ENCODE data around the gene OTULIN. TPM values are rescaled to one million over a fixed set of nuclear protein-coding genes. Genes with fewer than 3 reads are reported as not detected.

OTULIN gene
- total and polyA plus RNA-seq, 2 of the 13 experiments (the other 11 are each of a cell fraction or from before 2014, with no cell fraction given), result 7.0 to 34.8 TPM

DNA sequence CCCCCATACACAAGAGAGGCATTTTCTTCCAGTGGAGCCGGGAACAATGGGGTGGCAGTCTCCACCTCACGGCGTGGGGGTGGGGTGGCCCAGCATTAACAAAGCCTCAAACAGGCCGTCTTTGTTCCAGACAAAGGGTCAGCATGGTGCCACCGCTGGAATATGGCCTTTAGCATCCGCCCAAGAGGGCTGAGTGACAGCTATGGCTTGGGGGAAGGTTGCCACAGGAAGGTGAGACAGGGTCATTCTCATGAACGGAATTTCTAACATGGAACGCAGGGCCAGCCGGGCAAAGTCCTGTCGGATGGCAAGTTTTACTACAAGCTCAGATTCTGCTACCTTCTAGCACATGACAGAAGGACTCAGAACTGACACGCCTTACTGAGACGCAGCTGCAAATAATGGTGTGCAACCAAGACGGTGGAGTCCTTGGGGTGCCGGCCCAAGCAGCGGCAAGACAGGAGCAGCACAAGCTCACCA, 64.0 kb downstream of the OTULIN start (continued):
- TF ChIP-seq, protein P1, sequence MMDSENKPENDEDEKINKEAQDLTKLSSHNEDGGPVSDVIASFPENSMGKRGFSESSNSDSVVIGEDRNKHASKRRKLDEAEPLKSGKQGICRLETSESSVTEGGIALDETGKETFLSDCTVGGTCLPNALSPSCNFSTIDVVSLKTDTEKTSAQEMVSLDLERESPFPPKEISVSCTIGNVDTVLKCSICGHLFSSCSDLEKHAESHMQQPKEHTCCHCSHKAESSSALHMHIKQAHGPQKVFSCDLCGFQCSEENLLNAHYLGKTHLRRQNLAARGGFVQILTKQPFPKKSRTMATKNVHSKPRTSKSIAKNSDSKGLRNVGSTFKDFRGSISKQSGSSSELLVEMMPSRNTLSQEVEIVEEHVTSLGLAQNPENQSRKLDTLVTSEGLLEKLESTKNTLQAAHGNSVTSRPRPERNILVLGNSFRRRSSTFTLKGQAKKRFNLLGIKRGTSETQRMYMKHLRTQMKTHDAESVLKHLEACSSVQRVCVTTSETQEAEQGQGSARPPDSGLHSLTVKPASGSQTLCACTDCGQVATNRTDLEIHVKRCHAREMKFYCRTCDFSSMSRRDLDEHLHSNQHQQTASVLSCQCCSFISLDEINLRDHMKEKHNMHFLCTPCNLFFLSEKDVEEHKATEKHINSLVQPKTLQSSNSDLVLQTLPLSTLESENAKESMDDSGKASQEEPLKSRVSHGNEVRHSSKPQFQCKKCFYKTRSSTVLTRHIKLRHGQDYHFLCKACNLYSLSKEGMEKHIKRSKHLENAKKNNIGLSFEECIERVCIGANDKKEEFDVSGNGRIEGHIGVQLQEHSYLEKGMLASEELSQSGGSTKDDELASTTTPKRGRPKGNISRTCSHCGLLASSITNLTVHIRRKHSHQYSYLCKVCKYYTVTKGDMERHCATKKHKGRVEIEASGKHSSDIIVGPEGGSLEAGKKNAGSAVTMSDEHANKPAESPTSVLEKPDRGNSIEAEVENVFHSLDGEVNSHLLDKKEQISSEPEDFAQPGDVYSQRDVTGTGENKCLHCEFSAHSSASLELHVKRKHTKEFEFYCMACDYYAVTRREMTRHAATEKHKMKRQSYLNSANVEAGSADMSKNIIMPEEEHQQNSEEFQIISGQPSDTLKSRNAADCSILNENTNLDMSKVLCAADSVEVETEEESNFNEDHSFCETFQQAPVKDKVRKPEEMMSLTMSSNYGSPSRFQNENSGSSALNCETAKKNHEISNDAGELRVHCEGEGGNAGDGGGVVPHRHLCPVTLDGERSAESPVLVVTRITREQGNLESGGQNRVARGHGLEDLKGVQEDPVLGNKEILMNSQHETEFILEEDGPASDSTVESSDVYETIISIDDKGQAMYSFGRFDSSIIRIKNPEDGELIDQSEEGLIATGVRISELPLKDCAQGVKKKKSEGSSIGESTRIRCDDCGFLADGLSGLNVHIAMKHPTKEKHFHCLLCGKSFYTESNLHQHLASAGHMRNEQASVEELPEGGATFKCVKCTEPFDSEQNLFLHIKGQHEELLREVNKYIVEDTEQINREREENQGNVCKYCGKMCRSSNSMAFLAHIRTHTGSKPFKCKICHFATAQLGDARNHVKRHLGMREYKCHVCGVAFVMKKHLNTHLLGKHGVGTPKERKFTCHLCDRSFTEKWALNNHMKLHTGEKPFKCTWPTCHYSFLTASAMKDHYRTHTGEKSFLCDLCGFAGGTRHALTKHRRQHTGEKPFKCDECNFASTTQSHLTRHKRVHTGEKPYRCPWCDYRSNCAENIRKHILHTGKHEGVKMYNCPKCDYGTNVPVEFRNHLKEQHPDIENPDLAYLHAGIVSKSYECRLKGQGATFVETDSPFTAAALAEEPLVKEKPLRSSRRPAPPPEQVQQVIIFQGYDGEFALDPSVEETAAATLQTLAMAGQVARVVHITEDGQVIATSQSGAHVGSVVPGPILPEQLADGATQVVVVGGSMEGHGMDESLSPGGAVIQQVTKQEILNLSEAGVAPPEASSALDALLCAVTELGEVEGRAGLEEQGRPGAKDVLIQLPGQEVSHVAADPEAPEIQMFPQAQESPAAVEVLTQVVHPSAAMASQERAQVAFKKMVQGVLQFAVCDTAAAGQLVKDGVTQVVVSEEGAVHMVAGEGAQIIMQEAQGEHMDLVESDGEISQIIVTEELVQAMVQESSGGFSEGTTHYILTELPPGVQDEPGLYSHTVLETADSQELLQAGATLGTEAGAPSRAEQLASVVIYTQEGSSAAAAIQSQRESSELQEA (CRISPR knock-in tag; IDR thresholded peaks at IDR 0.05; ENCODE audit: not compliant biosample characterization), result no peak
- no peak for TF ChIP-seq NFIB (CRISPR knock-in tag; IDR thresholded peaks at IDR 0.05; ENCODE audit: borderline replicate concordance)
- TF ChIP-seq, protein P2, sequence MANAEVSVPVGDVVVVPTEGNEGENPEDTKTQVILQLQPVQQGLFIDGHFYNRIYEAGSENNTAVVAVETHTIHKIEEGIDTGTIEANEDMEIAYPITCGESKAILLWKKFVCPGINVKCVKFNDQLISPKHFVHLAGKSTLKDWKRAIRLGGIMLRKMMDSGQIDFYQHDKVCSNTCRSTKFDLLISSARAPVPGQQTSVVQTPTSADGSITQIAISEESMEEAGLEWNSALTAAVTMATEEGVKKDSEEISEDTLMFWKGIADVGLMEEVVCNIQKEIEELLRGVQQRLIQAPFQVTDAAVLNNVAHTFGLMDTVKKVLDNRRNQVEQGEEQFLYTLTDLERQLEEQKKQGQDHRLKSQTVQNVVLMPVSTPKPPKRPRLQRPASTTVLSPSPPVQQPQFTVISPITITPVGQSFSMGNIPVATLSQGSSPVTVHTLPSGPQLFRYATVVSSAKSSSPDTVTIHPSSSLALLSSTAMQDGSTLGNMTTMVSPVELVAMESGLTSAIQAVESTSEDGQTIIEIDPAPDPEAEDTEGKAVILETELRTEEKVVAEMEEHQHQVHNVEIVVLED (CRISPR knock-in tag; IDR thresholded peaks at IDR 0.05; ENCODE audit: borderline replicate concordance), result no peak
- TF ChIP-seq, protein P3, sequence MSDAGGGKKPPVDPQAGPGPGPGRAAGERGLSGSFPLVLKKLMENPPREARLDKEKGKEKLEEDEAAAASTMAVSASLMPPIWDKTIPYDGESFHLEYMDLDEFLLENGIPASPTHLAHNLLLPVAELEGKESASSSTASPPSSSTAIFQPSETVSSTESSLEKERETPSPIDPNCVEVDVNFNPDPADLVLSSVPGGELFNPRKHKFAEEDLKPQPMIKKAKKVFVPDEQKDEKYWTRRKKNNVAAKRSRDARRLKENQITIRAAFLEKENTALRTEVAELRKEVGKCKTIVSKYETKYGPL (CRISPR knock-in tag; IDR thresholded peaks at IDR 0.05), result no peak
- TF ChIP-seq TAF15 (IDR thresholded peaks at IDR 0.05; ENCODE audit: low read depth, low read length, poor library complexity, severe bottlenecking), result no peak
- TF ChIP-seq, protein P4, sequence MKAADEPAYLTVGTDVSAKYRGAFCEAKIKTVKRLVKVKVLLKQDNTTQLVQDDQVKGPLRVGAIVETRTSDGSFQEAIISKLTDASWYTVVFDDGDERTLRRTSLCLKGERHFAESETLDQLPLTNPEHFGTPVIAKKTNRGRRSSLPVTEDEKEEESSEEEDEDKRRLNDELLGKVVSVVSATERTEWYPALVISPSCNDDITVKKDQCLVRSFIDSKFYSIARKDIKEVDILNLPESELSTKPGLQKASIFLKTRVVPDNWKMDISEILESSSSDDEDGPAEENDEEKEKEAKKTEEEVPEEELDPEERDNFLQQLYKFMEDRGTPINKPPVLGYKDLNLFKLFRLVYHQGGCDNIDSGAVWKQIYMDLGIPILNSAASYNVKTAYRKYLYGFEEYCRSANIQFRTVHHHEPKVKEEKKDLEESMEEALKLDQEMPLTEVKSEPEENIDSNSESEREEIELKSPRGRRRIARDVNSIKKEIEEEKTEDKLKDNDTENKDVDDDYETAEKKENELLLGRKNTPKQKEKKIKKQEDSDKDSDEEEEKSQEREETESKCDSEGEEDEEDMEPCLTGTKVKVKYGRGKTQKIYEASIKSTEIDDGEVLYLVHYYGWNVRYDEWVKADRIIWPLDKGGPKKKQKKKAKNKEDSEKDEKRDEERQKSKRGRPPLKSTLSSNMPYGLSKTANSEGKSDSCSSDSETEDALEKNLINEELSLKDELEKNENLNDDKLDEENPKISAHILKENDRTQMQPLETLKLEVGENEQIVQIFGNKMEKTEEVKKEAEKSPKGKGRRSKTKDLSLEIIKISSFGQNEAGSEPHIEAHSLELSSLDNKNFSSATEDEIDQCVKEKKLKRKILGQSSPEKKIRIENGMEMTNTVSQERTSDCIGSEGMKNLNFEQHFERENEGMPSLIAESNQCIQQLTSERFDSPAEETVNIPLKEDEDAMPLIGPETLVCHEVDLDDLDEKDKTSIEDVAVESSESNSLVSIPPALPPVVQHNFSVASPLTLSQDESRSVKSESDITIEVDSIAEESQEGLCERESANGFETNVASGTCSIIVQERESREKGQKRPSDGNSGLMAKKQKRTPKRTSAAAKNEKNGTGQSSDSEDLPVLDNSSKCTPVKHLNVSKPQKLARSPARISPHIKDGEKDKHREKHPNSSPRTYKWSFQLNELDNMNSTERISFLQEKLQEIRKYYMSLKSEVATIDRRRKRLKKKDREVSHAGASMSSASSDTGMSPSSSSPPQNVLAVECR (CRISPR knock-in tag; IDR thresholded peaks at IDR 0.05; ENCODE audit: borderline replicate concordance), result peak; percentile 78
- TF ChIP-seq, protein P5, sequence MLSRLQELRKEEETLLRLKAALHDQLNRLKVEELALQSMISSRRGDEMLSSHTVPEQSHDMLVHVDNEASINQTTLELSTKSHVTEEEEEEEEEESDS (CRISPR knock-in tag; IDR thresholded peaks at IDR 0.05; ENCODE audit: borderline replicate concordance), result 0 out of 2 replicates have a peak, but pooled peaks have one; percentile 62
- no peak for TF ChIP-seq ZNF484 (CRISPR knock-in tag; IDR thresholded peaks at IDR 0.05; ENCODE audit: borderline replicate concordance, low read depth)
- TF ChIP-seq ZIK1 (CRISPR knock-in tag; IDR thresholded peaks at IDR 0.05; ENCODE audit: borderline replicate concordance, low read depth), result no peak
- TF ChIP-seq, protein P6, sequence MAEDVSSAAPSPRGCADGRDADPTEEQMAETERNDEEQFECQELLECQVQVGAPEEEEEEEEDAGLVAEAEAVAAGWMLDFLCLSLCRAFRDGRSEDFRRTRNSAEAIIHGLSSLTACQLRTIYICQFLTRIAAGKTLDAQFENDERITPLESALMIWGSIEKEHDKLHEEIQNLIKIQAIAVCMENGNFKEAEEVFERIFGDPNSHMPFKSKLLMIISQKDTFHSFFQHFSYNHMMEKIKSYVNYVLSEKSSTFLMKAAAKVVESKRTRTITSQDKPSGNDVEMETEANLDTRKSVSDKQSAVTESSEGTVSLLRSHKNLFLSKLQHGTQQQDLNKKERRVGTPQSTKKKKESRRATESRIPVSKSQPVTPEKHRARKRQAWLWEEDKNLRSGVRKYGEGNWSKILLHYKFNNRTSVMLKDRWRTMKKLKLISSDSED (CRISPR knock-in tag; IDR thresholded peaks at IDR 0.05), result no peak

Data from HepG2 (cell line).